Spleen (tissue), 7 donors: ENCODE data around the gene TP53BP1.

Experiments
- CTCF ChIP-seq, 11 experiments: fragments of 200-600 bp in 7 of 11; fragments of 450-650 bp in 4 of 11; sonication (generic) in 4 of 11; IDR thresholded peaks in 8 of 11; conservative IDR thresholded peaks in 3 of 11; 1 replicate in 7 of 11; 2 replicates in 4 of 11; pipeline versions ENCODE4 v1.4.0 to v1.8.0; 2016 to 2021; ENCODE audit warnings: antibody characterized with exemption in 11 of 11, inconsistent platforms in 4 of 11, mild to moderate bottlenecking in 1 of 11
- POLR2A ChIP-seq, 3 donors: fragments of 450-650 bp; IDR thresholded peaks; one replicate each; pipeline ENCODE4 v1.5.1; 2017; ENCODE audit warnings: antibody characterized with exemption in 3 of 3, mild to moderate bottlenecking in 1 of 3
- POLR2AphosphoS5 ChIP-seq, 3 donors: sonication (generic); formaldehyde crosslinking; IDR thresholded peaks; one replicate each; pipeline ENCODE4 v1.5.1; 2017; ENCODE audit warnings: antibody characterized with exemption in 3 of 3
- donor health status: DM: no; HTN: no; CAD: no; lungs with moderate emphysema.
- donor health status: DM: no; HTN: no; CAD: no.
- donor health status: DM: no; HTN: no; CAD: no.

GRCh38 chr15:43434446-43434845 lies 58.5 kb downstream of the TP53BP1 start:
- TF ChIP-seq CTCF (IDR thresholded peaks at IDR 0.05 in 8 of 11, conservative IDR thresholded peaks at IDR 0.05 in 3 of 11) (no peak), POLR2A (IDR thresholded peaks at IDR 0.05) (no peak), POLR2AphosphoS5 (IDR thresholded peaks at IDR 0.05) (no peak)
